Measurements from ENCODE around the gene GRM4. TPM values are rescaled to one million over a fixed set of nuclear protein-coding genes. Genes with fewer than 3 reads are reported as not detected.
"Not testable (repeated sequence)": the region's sequence is repeated elsewhere in the genome, so short reads cannot be mapped to it uniquely, and the experiment has no call there.

The GRM4 gene
- total RNA-seq, 1 experiment from 2014 or later, result not detected

DNA sequence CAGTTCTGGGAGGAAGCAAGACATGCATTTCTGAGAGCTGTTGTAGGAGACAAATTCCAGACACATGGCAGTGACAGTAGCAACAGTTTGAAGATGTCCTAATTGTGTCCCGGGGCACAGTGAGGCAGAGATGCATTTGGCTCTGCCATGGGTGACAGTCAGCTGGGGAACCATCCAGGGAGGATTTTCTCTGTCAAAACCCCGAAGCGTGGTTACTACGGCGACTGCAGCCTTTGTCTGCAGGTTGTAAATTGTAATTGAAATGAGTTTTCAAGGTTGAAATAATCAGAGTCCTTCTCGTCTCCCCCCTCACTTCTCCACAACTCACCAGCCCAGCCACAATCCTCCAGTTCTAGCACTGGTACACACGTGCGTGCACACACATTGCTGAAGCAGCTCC is 100.1 kb downstream of the GRM4 start:
- no peak for DNase-seq (ENCODE audit: low spot score)

DNA sequence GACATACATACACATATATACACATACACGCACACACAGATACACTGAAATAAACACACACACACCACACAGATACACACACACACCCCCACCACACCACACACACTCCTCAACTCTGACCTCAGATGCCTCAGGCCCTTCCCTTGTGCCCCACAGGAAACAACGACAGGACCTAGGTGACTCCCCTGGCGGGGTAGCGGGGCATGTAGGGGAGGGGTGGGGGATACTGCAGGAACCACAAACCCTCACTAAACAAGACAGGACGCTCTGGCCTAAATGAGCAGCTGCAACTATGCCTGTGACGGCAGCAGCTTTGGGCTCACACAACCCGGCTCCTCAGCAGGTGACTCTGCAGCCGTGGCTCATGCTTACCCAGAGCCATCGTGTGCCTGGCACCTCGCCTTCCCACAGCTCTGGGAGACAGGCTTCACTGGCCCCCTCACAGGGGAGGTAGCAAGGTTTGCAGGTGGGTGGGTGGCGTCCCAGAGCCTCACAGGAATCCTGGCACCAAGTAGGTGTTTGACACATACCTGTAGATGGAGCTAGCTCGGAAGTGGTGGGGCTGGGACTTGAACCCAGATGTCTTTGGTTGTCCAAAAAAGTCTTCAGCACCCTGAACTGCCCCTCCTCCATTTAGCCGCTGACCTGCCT is 100.8 kb downstream of the GRM4 start:
- no peak for DNase-seq (ENCODE audit: low spot score)

DNA sequence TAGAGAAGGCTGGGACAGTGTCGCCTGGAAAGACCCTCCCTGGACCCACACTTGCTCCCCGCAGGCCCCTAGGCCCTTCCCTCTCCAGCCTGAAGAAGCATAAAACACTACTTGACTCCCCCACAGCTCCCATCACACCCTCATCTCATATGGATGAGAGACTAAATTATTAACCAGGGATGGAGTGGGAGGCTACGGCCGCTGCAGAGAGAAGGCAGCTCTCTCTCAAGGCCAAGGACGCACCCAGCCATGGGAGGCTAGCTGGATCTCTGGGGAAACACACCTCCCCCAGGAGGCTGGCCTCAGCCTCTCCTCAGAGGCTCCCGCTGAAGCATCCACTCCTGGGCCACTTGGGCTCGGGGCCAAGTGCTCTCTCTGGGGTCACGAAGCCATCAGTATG is 102.5 kb downstream of the GRM4 start:
- DNase-seq (ENCODE audit: low spot score), result no peak

DNA sequence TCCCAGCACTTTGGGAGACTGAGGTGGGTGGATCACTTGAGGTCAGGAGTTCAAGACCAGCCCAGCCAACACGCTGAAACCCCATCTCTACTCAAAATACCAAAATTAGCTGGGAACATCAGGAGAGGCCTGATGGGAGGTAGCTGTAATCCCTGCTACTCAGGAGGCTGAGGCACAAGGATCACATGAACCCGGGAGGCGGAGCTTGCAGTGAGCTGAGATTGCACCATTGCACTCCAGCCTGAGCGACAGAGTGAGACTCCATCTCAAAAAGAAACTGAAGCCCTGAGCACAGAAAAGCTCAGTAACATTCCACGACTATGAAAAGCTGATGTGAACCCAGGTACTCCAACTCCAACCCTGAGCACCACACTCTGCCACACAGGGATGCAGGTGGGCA is 103.9 kb downstream of the GRM4 start:
- DNase-seq (ENCODE audit: low spot score), result not testable (repeated sequence)

DNA sequence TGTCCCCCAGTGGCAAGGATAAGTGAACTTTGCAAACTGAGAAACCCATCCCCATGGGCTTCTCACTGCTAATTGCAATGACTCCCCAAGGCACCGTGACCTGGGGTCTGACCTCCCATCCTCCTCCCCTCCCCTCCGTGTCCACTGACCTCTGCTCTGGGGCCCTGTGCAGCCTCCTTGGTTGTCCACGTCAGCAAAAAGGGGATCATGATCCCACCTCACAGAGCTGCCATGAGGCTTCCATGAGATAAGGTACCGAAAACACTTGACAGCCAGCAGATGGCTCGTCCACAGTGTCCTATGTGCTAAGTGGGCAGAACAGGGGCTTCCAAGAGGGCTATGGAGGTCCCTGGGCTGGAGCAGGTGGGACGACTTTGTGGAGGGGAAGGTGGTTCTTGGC is 104.5 kb downstream of the GRM4 start:
- DNase-seq (ENCODE audit: low spot score), result no peak

DNA sequence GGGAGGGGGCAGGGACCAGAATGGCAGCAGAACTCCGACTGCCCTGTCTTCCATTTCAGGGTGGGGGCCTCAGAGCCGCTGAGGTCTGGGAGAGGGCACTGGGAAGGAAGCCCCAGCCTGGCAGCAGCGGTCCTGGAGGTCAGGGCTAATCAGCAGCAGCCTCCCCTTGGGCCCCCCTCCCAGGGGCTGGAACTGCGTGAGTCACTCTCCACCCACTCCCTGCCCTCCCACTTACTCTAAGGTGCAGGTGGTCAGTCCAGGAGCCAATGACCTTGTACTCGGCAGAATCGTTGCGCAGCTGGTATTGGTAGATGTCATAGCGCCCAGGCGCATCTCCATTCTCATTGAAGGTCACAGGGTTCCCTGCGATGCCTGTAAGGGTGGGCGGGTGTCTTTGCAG is 105.9 kb downstream of the GRM4 start:
- no peak for DNase-seq (ENCODE audit: low spot score)

DNA sequence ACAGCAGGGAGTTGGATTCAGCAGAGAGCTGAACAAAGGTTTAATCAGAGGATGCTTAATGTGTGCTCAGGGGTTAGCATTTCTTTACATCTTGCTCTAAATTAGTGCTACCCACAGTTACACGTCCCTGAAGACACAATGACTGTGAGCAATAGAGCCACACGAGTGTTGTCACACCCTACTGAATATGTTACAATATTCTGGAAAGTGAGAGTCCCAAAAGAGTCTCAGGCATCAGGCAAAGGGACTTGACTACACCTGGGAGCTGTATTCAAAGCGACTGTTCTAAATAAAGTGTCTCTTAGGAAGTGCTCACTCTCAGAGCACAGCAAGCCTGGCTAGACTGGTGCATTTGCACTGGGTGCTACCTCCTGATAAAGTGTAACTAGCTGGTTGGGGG is 108.7 kb downstream of the GRM4 start:
- DNase-seq (ENCODE audit: low spot score), result no peak

DNA sequence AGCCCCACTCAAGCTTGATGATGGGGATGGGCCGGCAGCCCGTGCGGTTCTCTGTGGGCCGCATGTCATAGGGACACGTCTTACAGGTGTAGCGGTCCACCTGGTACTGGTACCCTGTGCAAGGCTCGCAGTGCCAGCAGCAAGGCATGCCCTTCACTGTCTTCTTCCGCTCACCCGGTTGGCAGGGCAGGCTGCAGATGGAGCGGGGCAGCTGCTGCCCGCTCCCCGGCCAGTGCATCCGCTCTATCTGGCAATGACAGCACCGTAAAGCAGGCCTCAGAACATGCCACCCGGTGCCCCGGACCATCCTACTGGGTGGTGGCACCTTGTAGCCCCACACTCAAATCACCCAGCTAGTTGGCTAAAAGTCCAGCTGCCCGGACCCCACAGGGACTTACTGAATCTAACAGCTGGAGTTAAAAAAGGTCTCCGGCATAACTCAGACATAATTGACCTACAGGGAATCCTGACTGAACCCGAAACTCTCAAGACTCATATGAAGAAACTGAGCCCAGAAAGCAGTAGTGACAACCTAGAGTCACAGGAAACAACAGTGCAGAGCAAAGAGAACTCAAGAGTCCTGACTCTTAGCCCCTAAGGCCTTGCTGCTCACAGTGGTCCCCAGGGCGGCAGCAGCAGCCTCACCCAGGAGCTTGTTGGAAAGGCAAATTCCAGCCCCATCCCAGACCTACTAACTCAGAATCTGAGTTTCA is 109.4 kb downstream of the GRM4 start:
- DNase-seq (ENCODE audit: low spot score), result no peak

DNA sequence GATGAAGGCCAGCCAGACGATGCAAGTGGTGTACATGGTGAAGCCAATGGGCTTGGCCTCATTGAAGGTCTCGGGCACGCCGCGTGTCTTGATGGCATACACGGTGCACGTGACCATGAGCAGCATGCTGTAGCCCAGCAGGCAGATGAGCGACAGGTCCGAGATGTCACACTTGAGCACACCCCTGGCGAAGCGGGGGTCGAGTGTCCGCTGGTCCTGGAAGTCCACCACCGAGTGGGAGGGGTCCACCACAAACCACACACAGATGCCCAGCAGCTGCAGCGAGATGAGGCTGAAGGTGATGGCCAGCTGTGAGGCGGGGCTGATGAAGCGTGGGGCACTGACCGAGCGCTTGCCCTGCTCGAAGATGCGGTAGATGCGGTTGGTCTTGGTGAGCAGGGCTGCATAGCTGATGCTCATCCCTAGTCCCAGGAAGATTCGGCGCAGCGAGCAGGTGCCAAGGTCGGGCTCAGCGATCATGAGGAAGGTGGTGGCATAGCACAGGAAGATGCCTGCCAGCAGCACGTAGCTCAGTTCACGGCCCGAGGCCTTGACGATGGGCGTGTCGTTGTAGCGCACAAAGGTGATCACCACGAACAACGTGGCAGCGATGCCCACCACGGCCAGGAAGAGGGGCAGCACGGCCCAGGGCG is 110.1 kb downstream of the GRM4 start:
- DNase-seq (ENCODE audit: low spot score), result no peak

DNA sequence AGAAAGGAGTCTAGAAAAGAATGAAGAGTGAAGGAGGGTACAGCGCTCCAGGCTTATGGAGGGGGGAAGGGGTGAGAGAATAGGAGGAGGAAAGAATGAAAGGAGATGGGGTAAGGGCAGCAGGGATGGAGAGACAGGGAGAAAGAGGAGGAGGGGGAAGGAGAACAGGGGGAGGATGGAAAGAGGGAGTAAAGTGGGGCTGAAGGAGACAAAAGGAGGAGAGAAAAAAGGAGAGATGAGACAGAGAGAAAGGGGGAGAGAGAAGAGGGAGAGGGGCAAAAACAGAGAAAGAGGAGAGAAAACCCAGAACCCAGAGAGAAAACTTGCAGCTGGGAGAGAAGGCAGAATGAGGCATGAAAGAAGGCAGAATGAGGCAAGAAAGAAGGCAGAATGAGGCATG is 110.7 kb downstream of the GRM4 start:
- no peak for DNase-seq (ENCODE audit: low spot score)

DNA sequence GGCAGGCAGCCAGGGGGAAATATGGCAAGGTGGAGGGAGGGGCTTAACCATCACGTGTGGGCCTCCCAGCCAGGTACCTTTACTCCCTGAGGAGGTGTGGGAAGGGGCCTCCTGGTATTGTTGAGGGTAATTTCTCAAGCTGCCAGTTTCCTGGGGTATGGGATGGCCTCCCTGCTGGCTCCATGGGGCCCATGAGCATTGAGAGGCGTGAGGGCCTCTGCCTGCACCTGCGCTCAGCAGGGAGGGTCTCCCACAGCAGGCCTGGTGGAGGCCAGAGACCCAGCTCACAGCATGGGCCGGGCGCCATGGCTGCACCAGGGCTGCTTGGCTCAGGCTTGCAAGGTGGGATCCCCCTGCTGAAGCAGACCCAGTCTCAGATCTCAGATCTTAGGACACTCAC is 113.0 kb downstream of the GRM4 start:
- DNase-seq (ENCODE audit: low spot score), result no peak

DNA sequence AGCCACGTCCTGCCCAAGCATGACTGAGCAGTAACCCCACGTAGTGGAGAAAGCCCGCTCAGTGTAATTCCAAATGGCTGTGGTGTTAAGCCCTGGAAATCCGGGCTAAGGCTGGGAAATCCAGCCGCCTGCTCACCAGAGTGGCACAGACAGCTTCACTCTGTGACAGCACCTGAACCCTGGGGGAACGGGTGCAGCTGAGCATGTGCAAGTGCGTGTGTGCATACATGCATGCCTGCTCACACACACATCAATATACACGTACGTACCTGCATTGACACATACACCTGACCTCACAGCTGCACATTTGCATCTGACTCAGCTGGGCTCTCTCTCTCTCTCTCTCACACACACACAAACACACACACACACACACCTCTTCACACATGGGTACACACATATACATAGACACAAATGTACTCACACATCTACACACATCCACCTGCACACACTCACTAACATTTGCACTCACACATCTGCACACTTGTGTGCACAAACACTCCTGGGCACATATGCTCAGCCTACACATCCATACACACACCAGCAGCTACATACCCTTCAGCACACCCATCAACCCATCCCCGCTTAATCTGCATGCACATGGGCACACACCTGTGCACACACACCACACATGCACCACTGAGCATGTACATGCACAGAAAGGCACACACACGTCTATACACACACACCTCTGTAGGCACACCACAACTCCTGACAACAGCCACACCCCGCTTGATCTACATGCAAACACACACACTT is 114.1 kb downstream of the GRM4 start:
- no peak for DNase-seq (ENCODE audit: low spot score)

DNA sequence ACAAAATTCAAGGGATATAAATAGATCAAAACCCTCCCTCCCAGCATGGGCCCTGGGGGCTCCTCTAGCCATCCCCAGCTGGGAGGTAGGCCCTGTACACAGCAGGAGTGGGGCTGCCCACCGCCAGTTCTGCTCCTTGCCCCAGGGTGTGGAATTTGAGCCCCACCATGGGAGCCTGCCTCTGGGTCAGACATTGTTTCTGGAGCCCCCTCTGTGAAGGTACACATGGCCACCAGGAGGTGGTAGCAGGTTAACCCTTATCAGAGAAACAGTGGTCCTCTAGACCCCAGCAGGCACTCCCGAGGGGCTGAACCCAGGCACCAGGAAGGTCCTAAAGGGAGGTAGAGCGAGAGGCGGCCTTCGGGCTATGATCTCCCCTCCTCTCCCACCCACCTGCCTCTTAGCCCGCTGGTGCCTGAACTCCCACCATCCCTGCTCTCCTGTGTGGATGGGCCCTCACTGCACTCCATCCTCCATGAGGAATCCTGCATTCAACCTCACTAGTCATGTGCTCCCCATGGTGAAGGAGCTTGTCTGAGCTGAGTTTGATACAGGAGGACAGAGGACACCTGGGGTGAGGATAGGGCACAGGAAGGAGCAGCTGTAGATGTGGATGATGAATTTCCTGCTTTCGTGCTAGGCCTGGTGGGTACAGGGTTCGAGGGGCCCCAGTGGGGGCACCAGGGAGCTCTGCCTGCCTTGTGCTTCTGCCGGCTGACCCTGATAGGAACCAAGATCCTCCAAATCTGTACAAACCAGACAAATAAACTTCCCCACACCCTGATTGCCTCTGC is 114.9 kb downstream of the GRM4 start:
- DNase-seq (ENCODE audit: low spot score), result no peak

DNA sequence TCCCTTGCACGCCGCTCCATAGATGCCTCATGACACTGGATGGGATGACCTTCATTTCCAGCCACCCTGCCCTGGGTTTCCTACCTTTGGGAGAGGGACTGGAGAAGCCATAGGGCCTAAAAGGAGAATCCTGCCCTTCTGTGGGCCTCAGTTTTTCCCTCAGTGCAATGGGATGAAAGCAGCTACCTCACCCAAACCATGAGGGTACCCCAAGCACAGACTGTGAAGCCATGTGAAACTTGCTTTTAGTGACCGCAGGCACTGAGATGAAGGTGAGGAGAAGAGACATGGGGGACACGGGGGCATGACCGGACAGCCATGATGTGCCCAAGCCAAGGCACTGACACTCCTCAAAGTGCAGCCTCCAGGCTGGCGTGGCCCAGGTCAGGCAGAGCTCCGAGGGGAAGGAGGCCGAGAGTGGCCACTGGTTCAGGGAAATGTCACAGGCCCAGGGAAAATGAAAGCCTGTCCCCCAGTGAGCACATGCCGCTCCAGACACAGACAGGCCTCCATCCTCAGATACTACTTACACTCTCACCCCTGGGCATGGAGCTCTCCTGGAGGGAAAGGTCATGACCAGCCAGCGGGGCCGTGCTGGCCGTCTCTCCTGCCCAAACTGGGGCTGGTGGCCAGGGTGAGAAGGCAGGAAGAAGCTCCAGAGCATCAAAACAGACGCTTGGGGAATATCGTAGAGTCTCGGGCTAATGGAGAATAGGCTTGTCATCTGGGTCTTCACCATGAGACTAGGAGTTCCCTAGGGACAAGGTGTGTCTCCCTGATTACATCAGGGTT is 116.2 kb downstream of the GRM4 start:
- no peak for DNase-seq (ENCODE audit: low spot score)

DNA sequence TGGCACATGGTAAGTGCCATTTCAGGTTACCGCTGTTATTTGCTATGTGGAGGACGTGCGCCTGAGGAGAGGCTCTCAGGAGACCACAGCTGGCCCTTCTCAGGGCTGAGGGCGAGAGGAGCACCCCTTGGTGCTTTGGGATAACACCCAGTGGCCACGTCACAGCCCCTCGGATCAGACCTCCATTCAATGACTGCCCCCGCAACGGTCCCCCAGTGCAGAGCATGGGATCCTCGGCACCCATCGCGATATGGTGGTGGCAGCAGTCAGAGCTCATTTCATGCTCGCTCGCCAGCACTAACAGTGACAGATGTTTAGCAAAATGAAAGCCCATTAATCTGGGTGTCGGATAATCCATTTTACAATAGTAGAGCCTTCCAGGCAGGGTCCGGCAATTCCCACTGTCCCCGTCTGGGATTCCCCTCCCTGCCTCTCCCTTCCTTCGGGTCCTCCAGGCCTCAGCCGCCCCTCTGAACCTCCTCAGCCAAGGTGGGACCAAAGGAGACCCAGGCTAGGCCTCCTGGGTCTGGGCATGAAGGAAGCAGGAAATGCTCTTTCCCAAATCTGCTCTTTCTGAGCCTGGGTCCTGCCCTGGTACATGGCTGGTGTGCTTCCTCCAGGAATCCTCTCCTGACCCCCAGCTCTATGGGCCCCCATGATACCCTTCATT is 117.1 kb downstream of the GRM4 start:
- DNase-seq (ENCODE audit: low spot score), result no peak

DNA sequence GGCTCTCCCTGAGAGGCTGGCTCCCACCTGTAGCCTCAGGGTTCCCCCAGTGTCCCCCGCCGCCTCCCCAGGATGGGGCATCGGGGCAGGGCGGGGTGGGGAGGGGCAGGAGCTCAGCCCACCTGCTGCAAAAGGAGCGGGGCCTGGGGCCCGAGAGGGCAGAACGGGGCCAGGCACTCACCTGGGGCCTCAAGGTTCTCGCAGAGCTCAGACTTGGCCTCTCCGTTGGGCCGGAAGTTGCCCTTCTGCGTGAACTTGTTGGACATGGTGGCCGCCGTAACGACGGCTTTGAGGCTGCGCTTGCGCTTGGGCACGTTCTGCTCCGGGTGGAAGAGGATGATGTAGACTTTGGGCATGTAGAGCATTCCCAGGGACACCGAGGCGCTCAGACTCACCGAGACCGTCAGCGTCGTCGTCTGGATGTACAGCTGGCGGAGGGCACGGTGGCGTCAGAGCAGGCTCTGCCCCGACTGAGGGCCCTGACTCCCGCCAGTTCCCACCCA is 117.9 kb downstream of the GRM4 start:
- no peak for DNase-seq (ENCODE audit: low spot score)

DNA sequence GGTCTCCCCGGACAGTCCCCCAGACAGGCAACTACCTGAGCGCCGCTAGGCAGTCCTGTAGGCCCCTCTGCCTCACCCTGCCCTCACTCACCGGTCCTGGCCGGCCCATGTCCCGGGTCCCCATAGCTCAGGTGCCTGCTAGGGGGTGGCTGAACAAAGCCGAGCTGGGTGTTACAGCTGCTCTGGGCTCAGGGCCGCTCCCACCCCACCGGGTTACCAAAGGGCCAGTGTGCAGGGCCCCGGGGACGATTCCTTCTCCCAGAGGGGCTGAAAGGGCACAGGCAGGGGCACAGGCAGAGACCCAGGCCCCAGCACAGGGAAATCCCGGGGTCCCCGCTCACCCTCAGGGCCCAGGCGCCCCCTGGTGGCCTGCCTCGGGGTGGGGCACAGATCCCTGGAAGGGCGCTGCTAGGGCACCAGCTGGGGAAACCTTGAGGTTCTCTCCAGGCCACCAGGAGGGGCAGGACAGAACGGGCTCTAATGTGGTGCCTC is 118.4 kb downstream of the GRM4 start:
- DNase-seq (ENCODE audit: low spot score), result peak; percentile 20

DNA sequence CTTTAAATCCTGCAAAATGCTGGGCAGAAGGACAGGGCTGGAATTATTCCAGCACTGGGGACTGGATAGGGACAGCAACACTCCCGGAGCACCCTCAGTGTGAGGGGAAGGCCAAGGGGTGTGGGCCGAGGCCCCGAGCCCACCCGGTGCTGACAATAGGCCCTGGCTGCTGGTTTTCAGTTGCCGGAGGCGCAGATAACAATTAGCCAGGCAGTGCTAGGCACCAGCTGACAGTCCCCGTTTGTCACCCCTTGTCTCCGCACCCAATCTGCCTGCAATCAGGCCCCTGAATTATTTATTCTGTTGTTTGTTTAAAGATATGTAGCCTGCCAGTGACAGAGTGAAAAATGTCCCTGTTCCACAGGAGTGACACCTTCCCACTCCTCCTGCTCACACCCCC is 120.0 kb downstream of the GRM4 start:
- no peak for DNase-seq (ENCODE audit: low spot score)

DNA sequence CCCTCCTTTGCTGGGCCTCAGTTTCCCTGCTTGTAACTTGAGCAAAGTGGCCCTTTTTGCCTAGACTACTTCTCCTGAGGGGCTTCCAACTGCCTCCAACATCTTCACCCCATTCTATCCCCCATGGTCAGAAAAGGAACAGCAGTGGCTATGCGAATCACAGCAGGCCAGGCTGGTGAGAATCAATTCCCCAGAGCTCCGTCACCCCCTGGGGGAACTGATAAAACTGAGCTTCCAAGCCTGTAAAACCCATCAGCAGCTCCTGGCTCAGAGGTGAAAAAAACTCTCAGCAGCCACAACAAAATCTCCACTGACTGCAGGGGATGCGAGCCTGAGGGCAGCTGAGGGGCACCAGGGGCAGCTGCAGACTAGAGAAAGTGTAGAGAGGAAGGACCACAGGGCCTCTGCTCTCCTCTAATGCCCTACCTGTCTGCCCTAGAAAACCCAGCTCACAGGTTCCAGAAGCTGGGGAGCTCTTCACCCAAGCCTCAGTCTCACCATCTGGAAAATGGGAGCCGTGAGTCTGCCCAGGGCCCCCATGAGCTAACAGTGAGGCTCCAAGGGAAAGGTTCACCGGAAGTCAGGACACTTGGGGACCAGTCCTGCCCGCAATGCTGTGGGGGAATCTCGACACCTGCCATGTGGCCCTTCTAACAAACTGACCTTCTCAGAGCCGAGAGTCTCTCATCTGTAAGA is 120.6 kb downstream of the GRM4 start:
- DNase-seq (ENCODE audit: low spot score), result no peak

Data from H4 (cell line).